Activated T-cell treated with anti-CD3 and anti-CD28 coated beads, Interleukin-2, amount 50 U/mL, for 1 hour (primary cell): Measurements from ENCODE around the gene NIPSNAP2.
"Not testable (repeated sequence)": the region's sequence is repeated elsewhere in the genome, so short reads cannot be mapped to it uniquely, and the experiment has no call there.

Experiments
- DNase-seq: peaks from one replicate; pipeline ENCODE4 v3.0.0-alpha.2; 2020

NIPSNAP2 gene

GRCh38 chr7:56048245-56048644, 83.9 kb downstream of the NIPSNAP2 start:
- DNase-seq = no peak

GRCh38 chr7:56048763-56049162, 84.4 kb downstream of the NIPSNAP2 start:
- not testable (repeated sequence) for DNase-seq
